H1 (cell line): ENCODE data around the gene RNASET2. TPM values are rescaled to one million over a fixed set of nuclear protein-coding genes. Genes with fewer than 3 reads are reported as not detected.

ENCODE experiments used
- CTCF ChIA-PET: fragments of 300-600 bp; sonication (Branson Sonifier 250); formaldehyde crosslinking; loops from one replicate; lab custom pipeline; 2021; ENCODE audit not compliant: partially characterized antibody; lab: Charles Lee
- POLR2A ChIA-PET: fragments of 300-600 bp; sonication (Branson Sonifier 250); formaldehyde crosslinking; loops from one replicate; lab custom pipeline; 2021; ENCODE audit warnings: inconsistent platforms; ENCODE audit not compliant: partially characterized antibody; lab: Charles Lee
- DNase-seq, 2 experiments: peaks; one replicate each; pipeline versions ENCODE4 v3.0.0 to v3.0.0-alpha.2; 2010 to 2022; ENCODE audit warnings: low spot score in 2 of 2, low read depth in 1 of 2, mixed read lengths in 1 of 2
- FAIRE-seq: peaks from 2 replicates; lab custom pipeline; 2011; peaks lifted over from hg19 to GRCh38; lab: Jason Lieb, UNC
- H2AFZ ChIP-seq: 2 replicates; pipeline ENCODE4 v1.8.1; 2012; ENCODE audit warnings: low read length, inconsistent platforms
- H2AK5ac ChIP-seq: 2 replicates; pipeline ENCODE4 v1.6.1; 2013; ENCODE audit warnings: low read depth, low read length
- H2BK120ac ChIP-seq: replicated peaks from 2 replicates; pipeline ENCODE3; 2013; ENCODE audit warnings: low read depth, low read length, inconsistent platforms
- H2BK12ac ChIP-seq: 2 replicates; pipeline ENCODE4 v1.6.1; 2013; ENCODE audit warnings: low read depth, low read length
- H2BK15ac ChIP-seq: 2 replicates; pipeline ENCODE4 v1.6.1; 2013; ENCODE audit warnings: low read length
- H2BK20ac ChIP-seq: 2 replicates; pipeline ENCODE4 v1.6.1; 2013; ENCODE audit warnings: low read length
- H2BK5ac ChIP-seq: 2 replicates; pipeline ENCODE4 v1.6.1; 2013; ENCODE audit warnings: low read depth, low read length
- H3K14ac ChIP-seq: 2 replicates; pipeline ENCODE4 v1.6.1; 2013; ENCODE audit warnings: inconsistent platforms; ENCODE audit not compliant: insufficient read length
- H3K18ac ChIP-seq: 2 replicates; pipeline ENCODE4 v1.6.1; 2013; ENCODE audit warnings: low read length; ENCODE audit errors: extremely low read depth
- H3K23ac ChIP-seq: 2 replicates; pipeline ENCODE4 v1.6.1; 2013; ENCODE audit warnings: inconsistent platforms; ENCODE audit not compliant: insufficient read length
- H3K23me2 ChIP-seq: 2 replicates; pipeline ENCODE4 v1.6.1; 2013; ENCODE audit warnings: low read depth, low read length
- H3K27ac ChIP-seq: 2 replicates; pipeline ENCODE4 v1.6.1; 2011; ENCODE audit warnings: low read depth, low read length, inconsistent platforms
- H3K27me3 ChIP-seq, 4 experiments: replicated peaks in 1 of 4; 1 replicate in 1 of 4; 2 replicates in 3 of 4; pipeline versions ENCODE4 v1.6.1 to v1.8.1; 2011 to 2013; ENCODE audit warnings: low read length in 3 of 4, mild to moderate bottlenecking in 3 of 4, inconsistent platforms in 2 of 4, mixed read lengths in 2 of 4, moderate library complexity in 1 of 4; ENCODE audit not compliant: control insufficient read depth in 3 of 4, insufficient read depth in 3 of 4; ENCODE audit errors: extremely low read depth in 1 of 4
- H3K36me3 ChIP-seq, 4 experiments: 2 replicates each; pipeline versions ENCODE4 v1.6.1 to v1.8.1; 2011 to 2013; ENCODE audit warnings: mild to moderate bottlenecking in 4 of 4, low read length in 3 of 4, moderate library complexity in 2 of 4, control low read depth in 1 of 4, inconsistent platforms in 1 of 4; ENCODE audit not compliant: insufficient read depth in 4 of 4, control insufficient read depth in 2 of 4
- H3K4ac ChIP-seq: replicated peaks from 2 replicates; pipeline ENCODE3; 2013; ENCODE audit warnings: low read length, low read depth, mixed read lengths, inconsistent platforms; ENCODE audit not compliant: insufficient read length
- H3K4me1 ChIP-seq, 4 experiments: replicated peaks in 1 of 4; 1 replicate in 1 of 4; 2 replicates in 3 of 4; pipeline versions ENCODE4 v1.6.1 to v1.8.1; 2011 to 2013; ENCODE audit warnings: low read length in 3 of 4, inconsistent platforms in 2 of 4, mixed read lengths in 1 of 4; ENCODE audit not compliant: insufficient read depth in 4 of 4, control insufficient read depth in 3 of 4
- H3K4me2 ChIP-seq, 2 experiments: 2 replicates each; pipeline versions ENCODE4 v1.6.1 to v1.8.1; 2011 to 2013; ENCODE audit warnings: low read depth in 2 of 2, low read length in 2 of 2, control low read depth in 1 of 2, inconsistent platforms in 1 of 2, mild to moderate bottlenecking in 1 of 2; ENCODE audit not compliant: insufficient read depth in 1 of 2
- H3K4me3 ChIP-seq, 4 experiments: fragments of 200-600, 300-600 bp in 1 of 4; sonication (generic), shearing (Covaris generic), sonication (Bioruptor Twin) in 1 of 4; 2 replicates each; pipeline versions ENCODE4 v1.5.1 to v1.8.1; 2011 to 2016; ENCODE audit warnings: low read length in 4 of 4, low read depth in 3 of 4, control low read depth in 2 of 4, inconsistent platforms in 2 of 4, mild to moderate bottlenecking in 2 of 4, mixed read lengths in 1 of 4, moderate library complexity in 1 of 4; ENCODE audit not compliant: insufficient read depth in 2 of 4; ENCODE audit errors: extremely low read depth in 1 of 4
- H3K56ac ChIP-seq: replicated peaks from 2 replicates; pipeline ENCODE3; 2013; ENCODE audit warnings: low read depth, mild to moderate bottlenecking, mixed read lengths, low read length, inconsistent platforms; ENCODE audit not compliant: insufficient read length
- H3K79me1 ChIP-seq: 2 replicates; pipeline ENCODE4 v1.6.1; 2013; ENCODE audit warnings: low read depth, low read length, control low read depth
- H3K79me2 ChIP-seq, 2 experiments: 2 replicates each; pipeline versions ENCODE4 v1.6.1 to v1.8.1; 2012 to 2013; ENCODE audit warnings: low read length in 2 of 2, mild to moderate bottlenecking in 2 of 2, inconsistent platforms in 1 of 2; ENCODE audit not compliant: insufficient read depth in 2 of 2, control insufficient read depth in 1 of 2
- H3K9ac ChIP-seq, 4 experiments: replicated peaks in 1 of 4; 1 replicate in 1 of 4; 2 replicates in 3 of 4; pipeline versions ENCODE4 v1.6.1 to v1.8.1; 2011 to 2013; ENCODE audit warnings: low read depth in 3 of 4, low read length in 3 of 4, control low read depth in 2 of 4, mild to moderate bottlenecking in 2 of 4, moderate library complexity in 2 of 4, inconsistent platforms in 1 of 4; ENCODE audit errors: extremely low read depth in 1 of 4
- H3K9me3 ChIP-seq, 2 experiments: 2 replicates each; pipeline versions ENCODE4 v1.6.1 to v1.8.1; 2012 to 2013; ENCODE audit warnings: mild to moderate bottlenecking in 2 of 2, moderate library complexity in 2 of 2, control low read depth in 1 of 2, inconsistent platforms in 1 of 2, low read depth in 1 of 2, low read length in 1 of 2, mixed read lengths in 1 of 2; ENCODE audit not compliant: insufficient read depth in 2 of 2
- H4K20me1 ChIP-seq, 2 experiments: replicated peaks in 1 of 2; 2 replicates each; pipeline versions ENCODE3 to v1.8.1; 2011 to 2013; ENCODE audit warnings: inconsistent platforms in 2 of 2, low read length in 2 of 2, mild to moderate bottlenecking in 1 of 2; ENCODE audit not compliant: insufficient read depth in 2 of 2, control insufficient read depth in 1 of 2
- H4K5ac ChIP-seq: 2 replicates; pipeline ENCODE4 v1.6.1; 2013; ENCODE audit warnings: low read length, low read depth, mixed read lengths, inconsistent platforms; ENCODE audit not compliant: insufficient read length
- H4K8ac ChIP-seq: 2 replicates; pipeline ENCODE4 v1.8.0; 2013; ENCODE audit warnings: mild to moderate bottlenecking, moderate library complexity, low read length, inconsistent platforms; ENCODE audit not compliant: insufficient read depth; ENCODE audit errors: extremely low read depth
- H4K91ac ChIP-seq: replicated peaks from 2 replicates; pipeline ENCODE3; 2013; ENCODE audit warnings: low read length, mixed read lengths, inconsistent platforms; ENCODE audit not compliant: insufficient read length
- BACH1 ChIP-seq: IDR thresholded peaks from 2 replicates; pipeline ENCODE4 v1.6.1; 2012; ENCODE audit warnings: low read length, improper control_type of control experiment
- CHD1 ChIP-seq: IDR thresholded peaks from 2 replicates; pipeline ENCODE4 v1.6.1; 2012; ENCODE audit warnings: low read depth, low read length, improper control_type of control experiment
- CREB1 ChIP-seq: IDR thresholded peaks from 2 replicates; pipeline ENCODE4 v1.6.1; 2012; ENCODE audit warnings: inconsistent platforms
- EP300 ChIP-seq, 2 experiments: IDR thresholded peaks; 1 replicate in 1 of 2; 2 replicates in 1 of 2; pipeline ENCODE4 v1.6.1; 2011 to 2012; ENCODE audit warnings: low read depth in 2 of 2, low read length in 2 of 2, mild to moderate bottlenecking in 2 of 2, borderline replicate concordance in 1 of 2, inconsistent platforms in 1 of 2, moderate library complexity in 1 of 2
- FOSL1 ChIP-seq: IDR thresholded peaks from 2 replicates; pipeline ENCODE4 v1.6.1; 2011; ENCODE audit warnings: mild to moderate bottlenecking, low read depth, low read length, moderate library complexity; ENCODE audit not compliant: insufficient read depth
- GTF2F1 ChIP-seq: IDR thresholded peaks from 2 replicates; pipeline ENCODE4 v1.6.1; 2012; ENCODE audit warnings: low read depth, low read length, improper control_type of control experiment, borderline replicate concordance
- JUN ChIP-seq: IDR thresholded peaks from 2 replicates; pipeline ENCODE4 v1.6.1; 2011; ENCODE audit warnings: low read depth, mild to moderate bottlenecking, improper control_type of control experiment, low read length
- JUND ChIP-seq: IDR thresholded peaks from 2 replicates; pipeline ENCODE4 v1.6.1; 2011; ENCODE audit warnings: mild to moderate bottlenecking, improper control_type of control experiment, low read length
- KDM1A ChIP-seq: fragments of 200-600, 300-600 bp; sonication (generic); IDR thresholded peaks from 2 replicates; pipeline ENCODE4 v1.7.1; 2016; ENCODE audit warnings: mild to moderate bottlenecking, low read length, borderline replicate concordance
- SUZ12 ChIP-seq: fragments of 200-600 bp; sonication (generic); IDR thresholded peaks from 2 replicates; pipeline ENCODE4 v1.6.1; 2012; ENCODE audit warnings: mild to moderate bottlenecking, inconsistent platforms, low read length, moderate library complexity, mixed read lengths
- TAF7 ChIP-seq: optimal IDR thresholded peaks from 2 replicates; pipeline ENCODE3; 2011; ENCODE audit warnings: low read depth, mild to moderate bottlenecking, inconsistent platforms, low read length, moderate library complexity, borderline replicate concordance
- TCF12 ChIP-seq: IDR thresholded peaks from 2 replicates; pipeline ENCODE4 v1.6.1; 2011; ENCODE audit warnings: low read depth, mild to moderate bottlenecking, low read length
- WGBS, 2 experiments: shearing (Covaris generic) in 1 of 2; methylation state at CpG; one replicate each; pipeline versions ENCODE4 v1.1.6 to v1.1.7; 2013 to 2015; ENCODE audit warnings: low lambda C conversion rate in 2 of 2, mixed read lengths in 2 of 2, inconsistent platforms in 1 of 2, low coverage in 1 of 2, missing lambda C conversion rate in 1 of 2; ENCODE audit not compliant: insufficient replicate concordance in 2 of 2, insufficient coverage in 1 of 2, insufficient read length in 1 of 2; ENCODE audit errors: extremely low coverage in 1 of 2, missing lambda C conversion rate in 1 of 2; 5-methylcytosine and 5-hydroxymethylcytosine counted together
- polyA plus RNA-seq, 7 experiments: library from polyadenylated mRNA; depleted of rRNA in 3 of 7; stranded (reverse) in 5 of 7; unstranded in 2 of 7; fragments of >200 nt in 5 of 7; fragments of 200-250 nt in 2 of 7; gene quantifications; 1 replicate in 5 of 7; 2 replicates in 1 of 7; 4 replicates in 1 of 7; pipeline versions ENCODE4 v1.2.1 to v1.2.3, GENCODE V29; 2011 to 2013; ENCODE audit warnings: missing spikeins in 2 of 7, mixed read lengths in 2 of 7
- total RNA-seq: library from RNA; stranded (reverse); fragmentation: NEBNext Ultra II Directional; extraction: Animal tissue kit (Norgen Biotek cat#: 25700); gene quantifications from 2 replicates; pipeline ENCODE4 v1.2.1, GENCODE V29; 2021
- TF ChIP-seq, protein P1 (sequence below): IDR thresholded peaks from 2 replicates; pipeline ENCODE4 v1.6.1; 2012; ENCODE audit warnings: low read length, inconsistent platforms

The RNASET2 gene
- total and polyA plus RNA-seq, 2 of the 8 experiments (the other 6 are each of a cell fraction or from before 2014, with no cell fraction given): 15.7 to 22.9 TPM

DNA sequence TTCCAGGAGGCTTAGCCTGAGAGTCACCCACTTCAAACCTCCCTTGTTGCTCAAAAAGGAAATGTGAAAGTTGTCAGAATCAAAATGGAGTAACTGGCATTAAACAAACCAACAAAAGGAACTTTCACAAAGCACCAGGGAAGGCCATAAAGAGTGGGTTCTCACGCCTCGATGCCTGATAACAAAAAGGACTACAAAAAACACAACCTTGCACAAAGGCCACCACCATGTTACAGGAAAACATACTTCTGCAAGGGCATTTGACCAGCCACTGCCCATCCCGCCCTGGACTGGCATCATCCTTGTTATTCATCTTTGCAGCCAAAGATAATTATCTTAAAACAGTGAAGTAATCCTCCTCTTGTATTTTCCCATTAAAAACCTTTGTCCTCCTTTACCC is 34.8 kb downstream of the RNASET2 start:
- Histone ChIP-seq H2BK5ac (no peak overlapping the region), H3K18ac (no peak overlapping the region), H3K56ac (no peak overlapping the region), H2AFZ (no peak overlapping the region), H3K4me3 (no peak overlapping the region), H4K8ac (no peak overlapping the region), H3K14ac (no peak overlapping the region), H3K4me1 (no peaks in the 10 kb centered on the region), H3K9me3 (no peaks in the 10 kb centered on the region), H2AK5ac (no peak overlapping the region), H3K4ac (no peak overlapping the region), H4K91ac (no peak overlapping the region), H2BK15ac (no peak overlapping the region), H4K5ac (no peak overlapping the region), H3K27me3 (peaks cover 0 to under 1% (median 0%) of the 10 kb centered on the region in 4 experiments; a peak in 1 of 7 replicates), H3K4me2 (no peak overlapping the region), H3K27ac (no peak overlapping the region), H2BK120ac (no peak overlapping the region), H2BK12ac (no peak overlapping the region), H4K20me1 (no peaks in the 10 kb centered on the region), H2BK20ac (no peak overlapping the region), H3K36me3 (no peaks in the 10 kb centered on the region; a peak in 1 of 8 replicates), H3K79me1 (no peaks in the 10 kb centered on the region), H3K9ac (no peak overlapping the region), H3K23me2 (no peaks in the 10 kb centered on the region), H3K79me2 (no peaks in the 10 kb centered on the region), H3K23ac (no peak overlapping the region)
- WGBS, 2 experiments: 91% methylated on average over 3 of the region's 3 CpGs; no CpG with 5 or more reads in 1 of the 2 experiments
- ChIA-PET CTCF (no interaction called here), POLR2A (no interaction called here)
- DNase-seq (no peak), FAIRE-seq (no peak)
- TF ChIP-seq TAF7 (no peak), JUND (no peak), EP300 (IDR thresholded peaks at IDR 0.05; ENCODE audit: borderline replicate concordance in 1 of 2, low read depth in 2 of 2, low read length in 2 of 2) (no peak), KDM1A (no peak), GTF2F1 (no peak), TCF12 (no peak), CHD1 (no peak), CREB1 (no peak), SUZ12 (no peak), FOSL1 (no peak), BACH1 (no peak), JUN (no peak)
- TF ChIP-seq, protein P1, sequence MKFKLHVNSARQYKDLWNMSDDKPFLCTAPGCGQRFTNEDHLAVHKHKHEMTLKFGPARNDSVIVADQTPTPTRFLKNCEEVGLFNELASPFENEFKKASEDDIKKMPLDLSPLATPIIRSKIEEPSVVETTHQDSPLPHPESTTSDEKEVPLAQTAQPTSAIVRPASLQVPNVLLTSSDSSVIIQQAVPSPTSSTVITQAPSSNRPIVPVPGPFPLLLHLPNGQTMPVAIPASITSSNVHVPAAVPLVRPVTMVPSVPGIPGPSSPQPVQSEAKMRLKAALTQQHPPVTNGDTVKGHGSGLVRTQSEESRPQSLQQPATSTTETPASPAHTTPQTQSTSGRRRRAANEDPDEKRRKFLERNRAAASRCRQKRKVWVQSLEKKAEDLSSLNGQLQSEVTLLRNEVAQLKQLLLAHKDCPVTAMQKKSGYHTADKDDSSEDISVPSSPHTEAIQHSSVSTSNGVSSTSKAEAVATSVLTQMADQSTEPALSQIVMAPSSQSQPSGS: no peak
